ENCODE measurements around the gene RPS17. TPM values are rescaled to one million over a fixed set of nuclear protein-coding genes. Genes with fewer than 3 reads are reported as not detected.

RPS17 gene
- total RNA-seq, 2 experiments from 2014 or later: 2,581 to 2,594 TPM

- Mint-ChIP-seq H3K4me1 (ENCODE audit: low read depth) (no peaks in the 10 kb centered on the region), H3K9me3 (no peaks in the 10 kb centered on the region), H3K27me3 (peaks cover 6% of the 10 kb centered on the region), H3K4me3 (no peak overlapping the region), H3K27ac (no peak overlapping the region), H3K36me3 (no peaks in the 10 kb centered on the region)
- DNase-seq: no peak
- ChIA-PET CTCF (no interaction called here), POLR2A (no interaction called here)
- intact Hi-C loops (cut with micrococcal nuclease): no loop called here
These were observed 26.4 kb upstream of the RPS17 start for GRCh38 chr15:82566690-82567089.

- DNase-seq: no peak
These were observed 18.2 kb upstream of the RPS17 start for GRCh38 chr15:82558502-82558901.

GRCh38 chr15:82556315-82557035, 16.2 kb upstream of the RPS17 start:
- intact Hi-C loops (cut with micrococcal nuclease): no loop called here
- no peaks in the 10 kb centered on the region for H3K4me1 Mint-ChIP-seq (ENCODE audit: low read depth)
- no peak overlapping the region for H3K4me3 Mint-ChIP-seq
- ChIA-PET POLR2A (no interaction called here), CTCF (interaction anchor here (0.9 to 1.6 kb wide), 2 partner anchors 17 to 26 kb away, joined by 3 to 4 read pairs; partner anchors contain the start of gene RPS17)
- no peak overlapping the region for H3K27ac Mint-ChIP-seq
- H3K9me3 Mint-ChIP-seq: no peaks in the 10 kb centered on the region
- no peaks in the 10 kb centered on the region for H3K36me3 Mint-ChIP-seq
- no peak for DNase-seq
- H3K27me3 Mint-ChIP-seq: peaks cover 3% of the 10 kb centered on the region

More at GRCh38 chr15:82558502-82558901, 18.2 kb upstream of the RPS17 start:
- POLR2A ChIA-PET: no interaction called here
- Mint-ChIP-seq H3K36me3 (no peaks in the 10 kb centered on the region), H3K9me3 (no peaks in the 10 kb centered on the region), H3K27ac (no peak overlapping the region), H3K4me1 (ENCODE audit: low read depth) (no peaks in the 10 kb centered on the region), H3K4me3 (no peak overlapping the region), H3K27me3 (no peaks in the 10 kb centered on the region)
- intact Hi-C loops (cut with micrococcal nuclease): no loop called here
- CTCF ChIA-PET: no interaction called here

GRCh38 chr15:82554849-82555248, 14.6 kb upstream of the RPS17 start:
- H3K36me3 Mint-ChIP-seq: no peaks in the 10 kb centered on the region
- CTCF ChIA-PET: no interaction called here
- peaks cover 4% of the 10 kb centered on the region for H3K27me3 Mint-ChIP-seq
- POLR2A ChIA-PET: no interaction called here
- no peak overlapping the region for H3K4me3 Mint-ChIP-seq
- H3K4me1 Mint-ChIP-seq (ENCODE audit: low read depth): no peaks in the 10 kb centered on the region
- no peak overlapping the region for H3K27ac Mint-ChIP-seq
- intact Hi-C loops (cut with micrococcal nuclease): no loop called here
- no peaks in the 10 kb centered on the region for H3K9me3 Mint-ChIP-seq
- DNase-seq: no peak

- Mint-ChIP-seq H3K27me3 (peaks cover 4% of the 10 kb centered on the region), H3K4me1 (ENCODE audit: low read depth) (no peaks in the 10 kb centered on the region), H3K4me3 (no peak overlapping the region), H3K9me3 (no peaks in the 10 kb centered on the region), H3K36me3 (no peaks in the 10 kb centered on the region), H3K27ac (no peak overlapping the region)
- intact Hi-C loops (cut with micrococcal nuclease): no loop called here
- POLR2A ChIA-PET: no interaction called here
- DNase-seq: no peak
- CTCF ChIA-PET: no interaction called here
These were observed 14.1 kb upstream of the RPS17 start for GRCh38 chr15:82554351-82554750.

- POLR2A ChIA-PET: no interaction called here
These were observed 13.6 kb upstream of the RPS17 start for GRCh38 chr15:82553846-82554245.

GRCh38 chr15:82552861-82553260, 12.6 kb upstream of the RPS17 start:
- H3K36me3 Mint-ChIP-seq: no peaks in the 10 kb centered on the region
- H3K9me3 Mint-ChIP-seq: no peaks in the 10 kb centered on the region

More at GRCh38 chr15:82553846-82554245, 13.6 kb upstream of the RPS17 start:
- Mint-ChIP-seq H3K4me1 (ENCODE audit: low read depth) (no peaks in the 10 kb centered on the region), H3K4me3 (no peak overlapping the region), H3K36me3 (no peaks in the 10 kb centered on the region), H3K27me3 (peaks cover 4% of the 10 kb centered on the region), H3K27ac (no peak overlapping the region), H3K9me3 (no peaks in the 10 kb centered on the region)
- no peak for DNase-seq
- CTCF ChIA-PET: no interaction called here
- intact Hi-C loops (cut with micrococcal nuclease): no loop called here

GRCh38 chr15:82551646-82552247, 11.5 kb upstream of the RPS17 start:
- no peak overlapping the region for H3K27ac Mint-ChIP-seq
- DNase-seq: no peak
- intact Hi-C loops (cut with micrococcal nuclease): no loop called here
- ChIA-PET POLR2A (no interaction called here), CTCF (no interaction called here)
- H3K36me3 Mint-ChIP-seq: no peaks in the 10 kb centered on the region
- H3K27me3 Mint-ChIP-seq: peaks cover 4% of the 10 kb centered on the region
- no peaks in the 10 kb centered on the region for H3K9me3 Mint-ChIP-seq
- H3K4me1 Mint-ChIP-seq (ENCODE audit: low read depth): peaks cover 3% of the 10 kb centered on the region
- no peak overlapping the region for H3K4me3 Mint-ChIP-seq

More at GRCh38 chr15:82552861-82553260, 12.6 kb upstream of the RPS17 start:
- Mint-ChIP-seq H3K4me1 (ENCODE audit: low read depth) (peaks cover 3% of the 10 kb centered on the region), H3K4me3 (no peak overlapping the region), H3K27me3 (peaks cover 4% of the 10 kb centered on the region), H3K27ac (no peak overlapping the region)
- POLR2A ChIA-PET: no interaction called here
- CTCF ChIA-PET: no interaction called here
- no peak for DNase-seq
- intact Hi-C loops (cut with micrococcal nuclease): no loop called here

GRCh38 chr15:82549199-82549665, 9.0 kb upstream of the RPS17 start:
- Mint-ChIP-seq H3K4me1 (ENCODE audit: low read depth) (peaks cover 3% of the 10 kb centered on the region), H3K27me3 (peaks cover 6% of the 10 kb centered on the region), H3K9me3 (no peaks in the 10 kb centered on the region), H3K36me3 (no peaks in the 10 kb centered on the region), H3K4me3 (no peak overlapping the region), H3K27ac (no peak overlapping the region)
- ChIA-PET POLR2A (interaction anchor here (1.2 kb wide), 1 partner anchor 9 kb away, joined by 3 read pairs; the partner anchor contains the start of gene RPS17), CTCF (interaction anchor here (1.4 to 1.5 kb wide), 2 partner anchors 9 to 18 kb away, joined by 5 to 9 read pairs; partner anchors contain the start of gene RPS17)
- intact Hi-C loops (cut with micrococcal nuclease): no loop called here
- no peak for DNase-seq

- peaks cover 6% of the 10 kb centered on the region for H3K27me3 Mint-ChIP-seq
- ChIA-PET POLR2A (interaction anchor here (1.2 kb wide), 1 partner anchor 8 kb away, joined by 3 read pairs; the partner anchor contains the start of gene RPS17), CTCF (interaction anchor here (1.4 to 1.5 kb wide), 2 partner anchors 9 to 18 kb away, joined by 5 to 9 read pairs; partner anchors contain the start of gene RPS17)
- H3K4me1 Mint-ChIP-seq (ENCODE audit: low read depth): peaks cover 3% of the 10 kb centered on the region
- DNase-seq: peak; percentile 30
- no peak overlapping the region for H3K27ac Mint-ChIP-seq
- no peaks in the 10 kb centered on the region for H3K36me3 Mint-ChIP-seq
- H3K4me3 Mint-ChIP-seq: no peak overlapping the region
- intact Hi-C loops (cut with micrococcal nuclease): no loop called here
- H3K9me3 Mint-ChIP-seq: no peaks in the 10 kb centered on the region
These were observed 8.4 kb upstream of the RPS17 start for GRCh38 chr15:82548700-82549099.

GRCh38 chr15:82545478-82545877, 5.2 kb upstream of the RPS17 start:
- CTCF ChIA-PET: no interaction called here
- H3K4me1 Mint-ChIP-seq (ENCODE audit: low read depth): peaks cover 3% of the 10 kb centered on the region
- no peak for DNase-seq
- H3K4me3 Mint-ChIP-seq: no peak overlapping the region
- no peak overlapping the region for H3K27ac Mint-ChIP-seq
- H3K9me3 Mint-ChIP-seq: no peaks in the 10 kb centered on the region
- H3K36me3 Mint-ChIP-seq: no peaks in the 10 kb centered on the region
- peaks cover 3% of the 10 kb centered on the region for H3K27me3 Mint-ChIP-seq
- intact Hi-C loops (cut with micrococcal nuclease): no loop called here
- POLR2A ChIA-PET: no interaction called here

GRCh38 chr15:82545002-82545401, 4.7 kb upstream of the RPS17 start:
- Mint-ChIP-seq H3K4me3 (no peak overlapping the region), H3K36me3 (peaks cover 2% of the 10 kb centered on the region), H3K27ac (no peak overlapping the region), H3K27me3 (peaks cover 2% of the 10 kb centered on the region), H3K9me3 (no peaks in the 10 kb centered on the region), H3K4me1 (ENCODE audit: low read depth) (peaks cover 3% of the 10 kb centered on the region)
- DNase-seq: no peak
- CTCF ChIA-PET: interaction anchor here (1.4 kb wide), 1 partner anchor 455 kb away, joined by 4 read pairs; no protein-coding TSS in a partner anchor
- POLR2A ChIA-PET: no interaction called here
- intact Hi-C loops (cut with micrococcal nuclease): no loop called here

Data from activated CD4-positive, alpha-beta memory T cell treated with anti-CD3 and anti-CD28 coated beads for 36 hours (primary cell).